Keratinocyte (primary cell): Measurements from ENCODE around the gene GRB10. TPM values are rescaled to one million over a fixed set of nuclear protein-coding genes. Genes with fewer than 3 reads are reported as not detected.

Experiments
- DNase-seq: peaks from one replicate; pipeline ENCODE4 v3.0.0-alpha.2; 2011; ENCODE audit warnings: low read depth, missing footprints, low spot score
- FAIRE-seq: peaks from 2 replicates; lab custom pipeline; 2011; peaks lifted over from hg19 to GRCh38; lab: Jason Lieb, UNC
- H2AFZ ChIP-seq: 2 replicates; pipeline ENCODE4 v1.6.0; 2012; ENCODE audit warnings: low read length, control low read depth, inconsistent platforms; ENCODE audit not compliant: control insufficient read depth
- H3K27ac ChIP-seq: 2 replicates; pipeline ENCODE4 v1.5.1; 2011; ENCODE audit warnings: low read length; ENCODE audit not compliant: control insufficient read depth, insufficient read depth
- H3K27me3 ChIP-seq: 3 replicates; pipeline ENCODE4 v1.6.0; 2011; ENCODE audit warnings: low read length; ENCODE audit not compliant: control insufficient read depth, insufficient read depth; ENCODE audit errors: extremely low read depth
- H3K36me3 ChIP-seq, 2 experiments: 2 replicates in 1 of 2; 3 replicates in 1 of 2; pipeline ENCODE4 v1.5.1; 2011; ENCODE audit warnings: low read length in 2 of 2, mild to moderate bottlenecking in 1 of 2; ENCODE audit not compliant: control insufficient read depth in 2 of 2, insufficient read depth in 2 of 2; ENCODE audit errors: extremely low read depth in 1 of 2
- H3K4me1 ChIP-seq: 3 replicates; pipeline ENCODE4 v1.5.1; 2011; ENCODE audit warnings: low read length; ENCODE audit not compliant: control insufficient read depth, insufficient read depth; ENCODE audit errors: extremely low read depth
- H3K4me2 ChIP-seq: 3 replicates; pipeline ENCODE4 v1.6.0; 2011; ENCODE audit warnings: low read depth, low read length; ENCODE audit not compliant: control insufficient read depth, insufficient read depth; ENCODE audit errors: extremely low read depth
- H3K4me3 ChIP-seq, 3 experiments: fragments of 200-600 bp in 1 of 3; sonication (generic) in 1 of 3; 2 replicates in 2 of 3; 3 replicates in 1 of 3; pipeline ENCODE4 v1.5.1; 2011 to 2016; ENCODE audit warnings: low read length in 3 of 3, mild to moderate bottlenecking in 3 of 3, control low read depth in 2 of 3, inconsistent platforms in 1 of 3, low read depth in 1 of 3, mixed read lengths in 1 of 3, mixed run types in 1 of 3, moderate library complexity in 1 of 3; ENCODE audit not compliant: control insufficient read depth in 2 of 3, insufficient read depth in 2 of 3; ENCODE audit errors: extremely low read depth in 1 of 3
- H3K79me2 ChIP-seq: 2 replicates; pipeline ENCODE4 v1.6.0; 2012; ENCODE audit warnings: low read length; ENCODE audit not compliant: control insufficient read depth, insufficient read depth
- H3K9ac ChIP-seq: 3 replicates; pipeline ENCODE4 v1.6.0; 2011; ENCODE audit warnings: low read length; ENCODE audit not compliant: control insufficient read depth, insufficient read depth; ENCODE audit errors: extremely low read depth
- H3K9me1 ChIP-seq: 3 replicates; pipeline ENCODE4 v1.6.0; 2011; ENCODE audit warnings: low read length; ENCODE audit not compliant: control insufficient read depth, insufficient read depth; ENCODE audit errors: extremely low read depth
- H3K9me3 ChIP-seq: 2 replicates; pipeline ENCODE4 v1.5.1; 2012; ENCODE audit warnings: low read depth, low read length; ENCODE audit not compliant: control insufficient read depth
- H4K20me1 ChIP-seq: 3 replicates; pipeline ENCODE4 v1.6.0; 2011; ENCODE audit warnings: low read length; ENCODE audit not compliant: control insufficient read depth, insufficient read depth; ENCODE audit errors: extremely low read depth
- CTCF ChIP-seq, 3 experiments: IDR thresholded peaks in 1 of 3; conservative IDR thresholded peaks in 1 of 3; optimal IDR thresholded peaks in 1 of 3; 2 replicates in 2 of 3; 3 replicates in 1 of 3; pipeline versions ENCODE3 to v1.5.1; 2011; ENCODE audit warnings: low read length in 3 of 3, mild to moderate bottlenecking in 3 of 3, moderate library complexity in 2 of 3, control low read depth in 1 of 3, inconsistent platforms in 1 of 3; ENCODE audit not compliant: insufficient read depth in 2 of 3; ENCODE audit errors: extremely low read depth in 1 of 3
- EZH2 ChIP-seq: IDR thresholded peaks from one replicate; pipeline ENCODE4 v1.6.1; 2012; ENCODE audit warnings: inconsistent platforms, mild to moderate bottlenecking, low read length, moderate library complexity
- dilution Hi-C: fragments of 300-500 bp; cut with MboI; formaldehyde crosslinking; loops from one replicate; pipeline ENCODE4 v1.7.0; 2020; ENCODE audit warnings: low sequenced_read_pairs; ENCODE audit not compliant: extremely low pct_ligation_motif_present
- polyA plus RNA-seq, 5 experiments: library from polyadenylated mRNA; depleted of rRNA in 3 of 5; stranded (reverse) in 3 of 5; stranded (forward) in 1 of 5; unstranded in 1 of 5; fragments of >200 nt; gene quantifications; 1 replicate in 1 of 5; 2 replicates in 3 of 5; 3 replicates in 1 of 5; pipeline versions ENCODE4 v1.2.1 to v1.2.3, GENCODE V29; 2011 to 2012; ENCODE audit warnings: missing spikeins in 2 of 5, low read depth in 1 of 5, low replicate concordance in 1 of 5

The GRB10 gene
- polyA plus RNA-seq, 1 donor (not counting 4 experiments of a cell fraction or from before 2014, with no cell fraction given) = 4.4 TPM

DNA sequence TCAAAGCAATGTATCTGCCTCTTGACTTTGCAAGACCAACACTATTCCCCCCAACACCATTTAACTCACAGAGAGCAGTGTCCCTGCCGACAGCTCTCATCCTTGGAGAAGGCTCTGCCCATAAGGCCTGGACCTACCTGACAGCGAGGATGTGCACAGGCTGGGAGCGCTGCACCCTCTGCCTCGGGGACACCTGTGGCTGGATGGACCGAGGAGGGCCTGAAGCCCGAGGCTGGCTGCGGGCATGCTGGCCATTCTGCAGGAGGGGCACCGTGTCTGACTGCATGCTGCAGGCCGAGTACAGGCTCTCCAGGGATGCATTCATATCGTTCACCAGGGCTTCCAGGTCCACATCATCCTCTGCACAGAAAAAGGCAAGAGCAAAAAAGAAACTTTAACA is 108.4 kb downstream of the GRB10 start:
- no peaks in the 10 kb centered on the region for H3K79me2 ChIP-seq
- H4K20me1 ChIP-seq = peaks cover 2% of the 10 kb centered on the region
- FAIRE-seq = no peak
- H3K4me1 ChIP-seq = peaks cover 7% of the 10 kb centered on the region
- dilution Hi-C loops = no loop called here
- H3K27ac ChIP-seq = no peak overlapping the region
- H3K36me3 ChIP-seq = no peaks in the 10 kb centered on the region
- no peaks in the 10 kb centered on the region for H3K27me3 ChIP-seq
- H3K9ac ChIP-seq = no peak overlapping the region
- TF ChIP-seq EZH2 = no peak
- TF ChIP-seq CTCF (optimal IDR thresholded peaks at IDR 0.05 in 1 of 3, IDR thresholded peaks at IDR 0.05 in 1 of 3, conservative IDR thresholded peaks at IDR 0.05 in 1 of 3; ENCODE audit: extremely low read depth in 1 of 3, insufficient read depth in 2 of 3, low read length in 3 of 3) = no peak
- no peak overlapping the region for H3K4me2 ChIP-seq
- peaks cover 4% of the 10 kb centered on the region for H3K9me3 ChIP-seq
- DNase-seq = no peak
- no peak overlapping the region for H3K4me3 ChIP-seq
- no peak overlapping the region for H2AFZ ChIP-seq
- H3K9me1 ChIP-seq = no peaks in the 10 kb centered on the region

GRCh38 chr7:50673096-50673495 is 109.6 kb downstream of the GRB10 start:
- Histone ChIP-seq H3K4me3 (no peak overlapping the region), H3K27ac (no peak overlapping the region), H4K20me1 (peaks cover 2% of the 10 kb centered on the region), H3K9me3 (peaks cover 4% of the 10 kb centered on the region), H3K9me1 (no peaks in the 10 kb centered on the region), H2AFZ (no peak overlapping the region), H3K4me2 (no peak overlapping the region), H3K4me1 (peaks cover 7% of the 10 kb centered on the region), H3K27me3 (no peaks in the 10 kb centered on the region), H3K79me2 (no peaks in the 10 kb centered on the region), H3K36me3 (no peaks in the 10 kb centered on the region), H3K9ac (no peak overlapping the region)
- dilution Hi-C loops = no loop called here
- FAIRE-seq = no peak
- no peak for DNase-seq
- TF ChIP-seq CTCF (optimal IDR thresholded peaks at IDR 0.05 in 1 of 3, IDR thresholded peaks at IDR 0.05 in 1 of 3, conservative IDR thresholded peaks at IDR 0.05 in 1 of 3; ENCODE audit: extremely low read depth in 1 of 3, insufficient read depth in 2 of 3, low read length in 3 of 3) = no peak
- no peak for TF ChIP-seq EZH2
